Measurements from ENCODE around the gene DCAF10. TPM values are rescaled to one million over a fixed set of nuclear protein-coding genes. Genes with fewer than 3 reads are reported as not detected.

The DCAF10 gene
- polyA plus RNA-seq, 3 donors, result 12.4 to 17.2 (median 14.7) TPM

DNA sequence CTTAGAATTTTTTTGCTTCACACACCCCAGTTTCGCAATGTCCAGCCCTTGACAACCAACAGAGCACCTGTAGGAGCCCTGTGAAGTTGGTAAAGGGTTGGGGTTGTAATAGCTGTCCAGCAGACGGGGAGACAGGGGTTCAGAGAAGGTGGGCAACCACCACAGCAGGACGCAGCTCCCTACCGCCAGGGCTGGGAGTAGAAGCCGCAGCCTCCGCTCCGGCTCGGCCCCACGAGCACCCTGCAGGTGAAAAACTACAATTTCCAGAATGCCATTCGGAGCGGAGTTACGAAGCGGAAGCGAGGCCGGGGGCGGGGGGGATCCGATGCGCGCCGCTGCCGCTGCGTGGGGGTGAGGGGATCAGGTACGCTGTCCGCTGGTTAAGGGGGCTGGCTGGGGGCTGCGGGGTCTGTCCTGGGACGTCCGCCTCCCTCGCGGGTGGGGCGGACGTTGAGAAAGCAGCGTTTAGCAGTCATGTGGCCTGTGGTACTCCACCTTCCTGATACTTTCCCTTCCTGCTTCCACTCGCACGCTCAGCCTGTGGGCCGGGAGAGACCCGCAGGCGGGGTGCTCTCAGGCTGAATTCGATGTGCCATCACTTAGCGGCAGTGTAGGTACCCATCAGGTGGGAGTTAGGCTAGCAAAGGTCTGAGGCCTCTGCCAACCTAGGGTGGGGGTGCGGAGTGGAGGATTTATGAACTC, 47.0 kb upstream of the DCAF10 start, which contains the start of gene TRMT10B:
TSS of gene TRMT10B (plus strand) at position 317 of the 702 bp plus-strand sequence. CDS start 8,127 bp downstream, outside the sequence.
- 0% methylated on average over 34 of the region's 40 CpGs for WGBS (ENCODE audit: insufficient coverage)
- TF ChIP-seq, protein P1, sequence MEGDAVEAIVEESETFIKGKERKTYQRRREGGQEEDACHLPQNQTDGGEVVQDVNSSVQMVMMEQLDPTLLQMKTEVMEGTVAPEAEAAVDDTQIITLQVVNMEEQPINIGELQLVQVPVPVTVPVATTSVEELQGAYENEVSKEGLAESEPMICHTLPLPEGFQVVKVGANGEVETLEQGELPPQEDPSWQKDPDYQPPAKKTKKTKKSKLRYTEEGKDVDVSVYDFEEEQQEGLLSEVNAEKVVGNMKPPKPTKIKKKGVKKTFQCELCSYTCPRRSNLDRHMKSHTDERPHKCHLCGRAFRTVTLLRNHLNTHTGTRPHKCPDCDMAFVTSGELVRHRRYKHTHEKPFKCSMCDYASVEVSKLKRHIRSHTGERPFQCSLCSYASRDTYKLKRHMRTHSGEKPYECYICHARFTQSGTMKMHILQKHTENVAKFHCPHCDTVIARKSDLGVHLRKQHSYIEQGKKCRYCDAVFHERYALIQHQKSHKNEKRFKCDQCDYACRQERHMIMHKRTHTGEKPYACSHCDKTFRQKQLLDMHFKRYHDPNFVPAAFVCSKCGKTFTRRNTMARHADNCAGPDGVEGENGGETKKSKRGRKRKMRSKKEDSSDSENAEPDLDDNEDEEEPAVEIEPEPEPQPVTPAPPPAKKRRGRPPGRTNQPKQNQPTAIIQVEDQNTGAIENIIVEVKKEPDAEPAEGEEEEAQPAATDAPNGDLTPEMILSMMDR (IDR thresholded peaks at IDR 0.05), result no peak
- H3K4me1 ChIP-seq (ENCODE audit: control insufficient read depth in 1 of 2, insufficient read depth in 2 of 2, low read length in 2 of 2), result peaks cover 13 to 15% of the 10 kb centered on the region in 2 donors
- peak; percentile 55 to 71 (median 64) for DNase-seq
- peak within 1 kb of the TSS; percentile 94 for H3K9ac ChIP-seq (ENCODE audit: insufficient read depth, low read length, poor library complexity, severe bottlenecking)
- H3K4me1 Mint-ChIP-seq, result peaks cover 19% of the 10 kb centered on the region
- H3K27ac Mint-ChIP-seq, result peak within 1 kb of the TSS; percentile 85 to 98 (median 94)
- H3K9me3 Mint-ChIP-seq, result peaks cover 0 to 8% (median 5%) of the 10 kb centered on the region in 7 donors
- peaks cover 0 to 8% of the 10 kb centered on the region in 2 donors for H3K36me3 ChIP-seq (replicated peaks in 1 of 2; ENCODE audit: control insufficient read depth in 1 of 2, insufficient read depth in 2 of 2, low read length in 2 of 2)
- H3K4me3 Mint-ChIP-seq, result peak within 1 kb of the TSS; percentile 98 to 99
- peak within 1 kb of the TSS; percentile 80 to 93 (median 82) for H3K4me3 ChIP-seq (replicated peaks in 1 of 3; ENCODE audit: low read depth in 2 of 3, low read length in 3 of 3)
- peaks cover 31% of the 10 kb centered on the region for H3K79me2 ChIP-seq (ENCODE audit: insufficient read depth, low read length)
- peak within 1 kb of the TSS; percentile 77 for H3K4me2 ChIP-seq (replicated peaks; ENCODE audit: extremely low read depth, low read length, poor library complexity, severe bottlenecking)
- peaks cover 0 to 6% (median 1%) of the 10 kb centered on the region in 3 donors for H3K27me3 Mint-ChIP-seq (ENCODE audit: low read depth in 3 of 3)
- peak within 1 kb of the TSS; percentile 66 to 94 for H3K27ac ChIP-seq (ENCODE audit: low read depth in 1 of 2, low read length in 2 of 2)
- H2AFZ ChIP-seq (ENCODE audit: insufficient read depth, low read depth, low read length, poor library complexity, severe bottlenecking), result peak within 1 kb of the TSS; percentile 93
- H3K27me3 ChIP-seq (ENCODE audit: control insufficient read depth in 2 of 2, insufficient read depth in 2 of 2, low read length in 2 of 2), result no peaks in the 10 kb centered on the region
- peaks cover 6% of the 10 kb centered on the region for H4K20me1 ChIP-seq (ENCODE audit: insufficient read depth, low read length)
- peaks cover 0 to 6% of the 10 kb centered on the region in 2 donors for H3K9me3 ChIP-seq (replicated peaks in 1 of 2; ENCODE audit: control insufficient read depth in 1 of 2, insufficient read depth in 1 of 2, low read length in 2 of 2)
- peaks cover 6% of the 10 kb centered on the region in 2 donors for H3K36me3 Mint-ChIP-seq
- intact Hi-C loops (cut with micrococcal nuclease), result loop anchor here (5.0 to 10.0 kb wide), 2 partner anchors 34 to 641 kb away; partner anchors contain the start of genes ALDH1B1 (in 1 of the 2) and EXOSC3 (in 1 of the 2)

DNA sequence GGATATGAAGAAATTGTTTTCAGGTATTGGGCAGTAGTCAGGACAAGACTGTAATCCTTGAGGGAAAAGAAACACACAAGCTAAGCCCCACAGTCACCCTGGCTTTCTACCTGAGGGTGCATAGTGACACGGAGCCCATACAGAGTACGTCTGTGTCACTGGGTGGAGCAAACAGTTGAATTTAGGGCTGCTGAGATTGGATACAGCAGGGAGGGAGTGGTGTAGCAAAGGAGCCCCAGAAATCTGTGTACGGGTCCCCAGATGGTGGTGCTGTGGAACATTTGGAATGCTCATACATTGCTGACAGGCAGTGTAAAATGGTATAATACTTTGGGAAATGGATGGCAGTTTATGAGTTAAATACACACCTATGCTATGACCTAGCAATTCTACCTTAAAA, 41.9 kb upstream of the DCAF10 start:
- no peak overlapping the region for H3K4me2 ChIP-seq (replicated peaks; ENCODE audit: extremely low read depth, low read length, poor library complexity, severe bottlenecking)
- intact Hi-C loops (cut with micrococcal nuclease), result loop anchor here in 1 of 2 donors (10.0 kb wide), 1 partner anchor 636 kb away; the partner anchor contains the start of gene ALDH1B1
- no peak for DNase-seq
- TF ChIP-seq, protein P1 (IDR thresholded peaks at IDR 0.05), result no peak
- no peak overlapping the region for H3K27ac Mint-ChIP-seq
- no peak overlapping the region for H2AFZ ChIP-seq (ENCODE audit: insufficient read depth, low read depth, low read length, poor library complexity, severe bottlenecking)
- H4K20me1 ChIP-seq (ENCODE audit: insufficient read depth, low read length), result peaks cover 20% of the 10 kb centered on the region
- peaks cover 6 to 22% of the 10 kb centered on the region in 2 donors for H3K36me3 ChIP-seq (replicated peaks in 1 of 2; ENCODE audit: control insufficient read depth in 1 of 2, insufficient read depth in 2 of 2, low read length in 2 of 2)
- no peak overlapping the region for H3K4me3 ChIP-seq (replicated peaks in 1 of 3; ENCODE audit: low read depth in 2 of 3, low read length in 3 of 3)
- WGBS (ENCODE audit: insufficient coverage), result 100% methylated on average over 1 of the region's 3 CpGs
- H3K4me3 Mint-ChIP-seq, result no peak overlapping the region
- peaks cover 0 to under 1% (median 0%) of the 10 kb centered on the region in 3 donors for H3K27me3 Mint-ChIP-seq (ENCODE audit: low read depth in 3 of 3)
- peaks cover 17 to 23% of the 10 kb centered on the region in 2 donors for H3K36me3 Mint-ChIP-seq
- H3K27me3 ChIP-seq (ENCODE audit: control insufficient read depth in 2 of 2, insufficient read depth in 2 of 2, low read length in 2 of 2), result no peaks in the 10 kb centered on the region
- peaks cover 30% of the 10 kb centered on the region for H3K79me2 ChIP-seq (ENCODE audit: insufficient read depth, low read length)
- H3K4me1 ChIP-seq (ENCODE audit: control insufficient read depth in 1 of 2, insufficient read depth in 2 of 2, low read length in 2 of 2), result peaks cover 8 to 10% of the 10 kb centered on the region in 2 donors
- no peaks in the 10 kb centered on the region for H3K9me3 ChIP-seq (replicated peaks in 1 of 2; ENCODE audit: control insufficient read depth in 1 of 2, insufficient read depth in 1 of 2, low read length in 2 of 2)
- no peak overlapping the region for H3K9ac ChIP-seq (ENCODE audit: insufficient read depth, low read length, poor library complexity, severe bottlenecking)
- H3K9me3 Mint-ChIP-seq, result no peaks in the 10 kb centered on the region
- H3K4me1 Mint-ChIP-seq, result peaks cover 15% of the 10 kb centered on the region
- no peak overlapping the region for H3K27ac ChIP-seq (ENCODE audit: low read depth in 1 of 2, low read length in 2 of 2)
